ENCODE results near the gene PLLP. TPM values are rescaled to one million over a fixed set of nuclear protein-coding genes. Genes with fewer than 3 reads are reported as not detected.

The PLLP gene
- total and polyA plus RNA-seq, 9 of the 15 experiments (the other 6 are each of a cell fraction or from before 2014, with no cell fraction given): 0.09 to 0.96 (median 0.27) TPM

GRCh38 chr16:57279780-57280638 lies 4.5 kb downstream of the PLLP start:
- H4K20me1 ChIP-seq (replicated peaks; ENCODE audit: control insufficient read depth, insufficient read depth, low read length): 0 out of 2 replicates have a peak, but pooled peaks cover 3% of the 10 kb centered on the region
- H3K79me2 ChIP-seq (ENCODE audit: control insufficient read depth, insufficient read depth, low read length): no peaks in the 10 kb centered on the region
- H3K4me3 ChIP-seq: no peak overlapping the region
- no peak for DNase-seq (ENCODE audit: extremely low read depth in 1 of 4, low spot score in 3 of 4)
- H3K27ac ChIP-seq (ENCODE audit: extremely low read depth, low read depth, low read length): no peak overlapping the region
- no peaks in the 10 kb centered on the region for H3K9me3 ChIP-seq (replicated peaks; ENCODE audit: control insufficient read depth, insufficient read depth, low read depth, low read length)
- WGBS (ENCODE audit: insufficient coverage, low coverage, missing lambda C conversion rate): 20% methylated on average over 7 of the region's 7 CpGs
- no TSS peak for BruUV-seq (replicated peaks)
- intact Hi-C loops (cut with micrococcal nuclease): no loop called here
- no peaks in the 10 kb centered on the region for H3K9me1 ChIP-seq (ENCODE audit: control insufficient read depth, insufficient read depth, low read length)
- ChIA-PET POLR2A (interaction anchor here (0.7 to 1.6 kb wide), 3 partner anchors 11 to 262 kb away, joined by 3 to 8 read pairs (median 3); partner anchors contain the start of gene ARL2BP), CTCF (ENCODE audit: low intra/inter-chr PET ratio) (no interaction called here)
- no peaks in the 10 kb centered on the region for H3K36me3 ChIP-seq (ENCODE audit: control insufficient read depth, insufficient read depth, low read length)
- H3K4me1 ChIP-seq (replicated peaks in 1 of 2; ENCODE audit: control insufficient read depth in 2 of 2, insufficient read depth in 2 of 2, low read length in 2 of 2): peaks cover 11 to 21% of the 10 kb centered on the region in 2 experiments; a peak in 4 of 5 replicates
- H2AFZ ChIP-seq (ENCODE audit: low read depth, low read length): no peak overlapping the region
- peaks cover 4 to 19% of the 10 kb centered on the region in 2 experiments; a peak in 4 of 5 replicates for H3K27me3 ChIP-seq (ENCODE audit: control insufficient read depth in 2 of 2, insufficient read depth in 2 of 2, low read length in 2 of 2)
- no peak for ATAC-seq
- H3K9ac ChIP-seq (ENCODE audit: insufficient read depth in 1 of 2, low read depth in 2 of 2, low read length in 2 of 2): peak overlapping the region in 1 of 2 experiments; percentile 45; a peak in 1 of 4 replicates
- H3K4me2 ChIP-seq (ENCODE audit: insufficient read depth, low read length): no peak overlapping the region
- TF ChIP-seq RBM25 (IDR thresholded peaks at IDR 0.05; ENCODE audit: low read depth, low read length, severe bottlenecking) (peak; percentile 61), CHD4 (IDR thresholded peaks at IDR 0.05; ENCODE audit: insufficient read depth, insufficient replicate concordance, low read depth, low read length, poor library complexity, severe bottlenecking) (no peak), ZFP36 (IDR thresholded peaks at IDR 0.05; ENCODE audit: low read depth, low read length, partially characterized antibody) (peak; percentile 74), NR2F6 (CRISPR knock-in tag; IDR thresholded peaks at IDR 0.05) (no peak), BCOR (IDR thresholded peaks at IDR 0.05) (peak; percentile 56; the same call in 1 of the 2 replicates), MTA3 (IDR thresholded peaks at IDR 0.05; ENCODE audit: borderline replicate concordance) (no peak), PHTF2 (CRISPR knock-in tag; IDR thresholded peaks at IDR 0.05) (no peak), RCOR1 (IDR thresholded peaks at IDR 0.05; ENCODE audit: borderline replicate concordance in 1 of 2, low read depth in 2 of 2, low read length in 2 of 2) (0 out of 4 replicates have a peak, but pooled peaks of 1 of the 2 experiments have one; percentile 14), DDX20 (tag; IDR thresholded peaks at IDR 0.05; ENCODE audit: low read depth) (no peak), ZNF143 (CRISPR knock-in tag; IDR thresholded peaks at IDR 0.05) (no peak), ADNP (tag; IDR thresholded peaks at IDR 0.05) (peak; percentile 67; the same call in 1 of the 2 replicates), FOXJ2 (tag; IDR thresholded peaks at IDR 0.05) (peak; percentile 96)
- TF ChIP-seq, protein P1, sequence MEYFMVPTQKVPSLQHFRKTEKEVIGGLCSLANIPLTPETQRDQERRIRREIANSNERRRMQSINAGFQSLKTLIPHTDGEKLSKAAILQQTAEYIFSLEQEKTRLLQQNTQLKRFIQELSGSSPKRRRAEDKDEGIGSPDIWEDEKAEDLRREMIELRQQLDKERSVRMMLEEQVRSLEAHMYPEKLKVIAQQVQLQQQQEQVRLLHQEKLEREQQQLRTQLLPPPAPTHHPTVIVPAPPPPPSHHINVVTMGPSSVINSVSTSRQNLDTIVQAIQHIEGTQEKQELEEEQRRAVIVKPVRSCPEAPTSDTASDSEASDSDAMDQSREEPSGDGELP (CRISPR knock-in tag; IDR thresholded peaks at IDR 0.05; ENCODE audit: borderline replicate concordance): no peak
- TF ChIP-seq, protein P2, sequence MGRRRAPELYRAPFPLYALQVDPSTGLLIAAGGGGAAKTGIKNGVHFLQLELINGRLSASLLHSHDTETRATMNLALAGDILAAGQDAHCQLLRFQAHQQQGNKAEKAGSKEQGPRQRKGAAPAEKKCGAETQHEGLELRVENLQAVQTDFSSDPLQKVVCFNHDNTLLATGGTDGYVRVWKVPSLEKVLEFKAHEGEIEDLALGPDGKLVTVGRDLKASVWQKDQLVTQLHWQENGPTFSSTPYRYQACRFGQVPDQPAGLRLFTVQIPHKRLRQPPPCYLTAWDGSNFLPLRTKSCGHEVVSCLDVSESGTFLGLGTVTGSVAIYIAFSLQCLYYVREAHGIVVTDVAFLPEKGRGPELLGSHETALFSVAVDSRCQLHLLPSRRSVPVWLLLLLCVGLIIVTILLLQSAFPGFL (CRISPR knock-in tag; IDR thresholded peaks at IDR 0.05): no peak
- in situ Hi-C loops (cut with MboI): no loop called here
- no peak for FAIRE-seq

All from K562 (cell line).